Astrocyte (in vitro differentiated cells and primary cell): ENCODE measurements around the gene TRMT13.

ENCODE experiments used
- CTCF ChIP-seq: IDR thresholded peaks from 2 replicates; pipeline ENCODE4 v1.5.1; 2011; ENCODE audit warnings: low read depth, mild to moderate bottlenecking, inconsistent platforms, low read length, moderate library complexity; ENCODE audit not compliant: insufficient read depth
- EZH2 ChIP-seq: IDR thresholded peaks from 2 replicates; pipeline ENCODE4 v1.6.1; 2012; ENCODE audit warnings: mild to moderate bottlenecking, low read length, inconsistent platforms; ENCODE audit not compliant: insufficient read depth

- no peak for TF ChIP-seq CTCF
- TF ChIP-seq EZH2: no peak
Measured at GRCh38 chr1:100100202-100100601, 32.8 kb upstream of the TRMT13 start.
